Inflammatory macrophage (primary cell): ENCODE measurements around the gene RUFY4.

Source experiments
- DNase-seq, 2 donors: peaks; one replicate each; pipeline ENCODE4 v3.0.0-alpha.2; 2020 to 2022
- total RNA-seq, 18 experiments: gene quantifications; one replicate each; lab custom pipeline; 2026; ENCODE audit warnings: mixed read lengths in 6 of 18, inconsistent platforms in 2 of 18; lab: John Stamatoyannopoulos, UW

RUFY4 gene
- 0.04 to 1.4 (median 0.42) reads per million in 18 experiments for total RNA-seq

- peak; percentile 67 to 76 for DNase-seq
Measured at GRCh38 chr2:218068721-218069334, at the start of gene RUFY4. Gene RUFY4, plus strand, starts transcription at chr2:218069253. Its CDS starts 1,353 bp downstream, at chr2:218070606.

GRCh38 chr2:218019411-218020060 lies 49.5 kb upstream of the RUFY4 start:
- peak; percentile 38 to 55 for DNase-seq

- no peak for DNase-seq
Measured at GRCh38 chr2:218020281-218020680, 48.8 kb upstream of the RUFY4 start.

- no peak for DNase-seq
Measured at GRCh38 chr2:218020966-218021535, 48.0 kb upstream of the RUFY4 start.

GRCh38 chr2:218021536-218022071 lies 47.4 kb upstream of the RUFY4 start:
- no peak for DNase-seq

GRCh38 chr2:218022131-218022850 lies 46.8 kb upstream of the RUFY4 start:
- DNase-seq, result no peak

- no peak for DNase-seq
Measured at GRCh38 chr2:218022851-218023530, 46.1 kb upstream of the RUFY4 start.

- no peak for DNase-seq
Measured at GRCh38 chr2:218023636-218024035, 45.4 kb upstream of the RUFY4 start.

- no peak for DNase-seq
Measured at GRCh38 chr2:218024336-218024735, 44.7 kb upstream of the RUFY4 start.

GRCh38 chr2:218024871-218025270 lies 44.2 kb upstream of the RUFY4 start:
- DNase-seq, result no peak

- no peak for DNase-seq
Measured at GRCh38 chr2:218026244-218026643, 42.8 kb upstream of the RUFY4 start.

- no peak for DNase-seq
Measured at GRCh38 chr2:218026676-218027425, 42.2 kb upstream of the RUFY4 start.

- no peak for DNase-seq
Measured at GRCh38 chr2:218027426-218028188, 41.4 kb upstream of the RUFY4 start.

- no peak for DNase-seq
Measured at GRCh38 chr2:218028189-218028495, 40.9 kb upstream of the RUFY4 start.

- DNase-seq, result no peak
Measured at GRCh38 chr2:218028562-218029348, 40.3 kb upstream of the RUFY4 start.

GRCh38 chr2:218029366-218030360 lies 39.4 kb upstream of the RUFY4 start:
- DNase-seq, result no peak

GRCh38 chr2:218030409-218031195 lies 38.5 kb upstream of the RUFY4 start:
- no peak for DNase-seq

- DNase-seq, result no peak
Measured at GRCh38 chr2:218031261-218031660, 37.8 kb upstream of the RUFY4 start.
